Left renal cortex interstitium (tissue), 4 donors: Measurements from ENCODE around the gene SYNGR4. TPM values are rescaled to one million over a fixed set of nuclear protein-coding genes. Genes with fewer than 3 reads are reported as not detected.

ENCODE experiments used
- DNase-seq, 4 donors: peaks; one replicate each; pipeline ENCODE4 v3.0.0-alpha.2; 2013; ENCODE audit warnings: low read depth in 4 of 4, low spot score in 2 of 4, missing footprints in 1 of 4
- polyA plus RNA-seq, 4 donors: library from polyadenylated mRNA; unstranded; fragments of 120-200 nt; gene quantifications; one replicate each; pipeline ENCODE4 v1.2.1, GENCODE V29; 2013; ENCODE audit not compliant: insufficient read length in 4 of 4

Gene SYNGR4
- polyA plus RNA-seq, 4 donors = 0.33 to 0.64 (median 0.60) TPM

- no peak for DNase-seq
Observed at GRCh38 chr19:48424694-48425219, 60.6 kb downstream of the SYNGR4 start.

Other genes starting within 250 kb of the SYNGR4 start
- 10 to 100 TPM; 50.7 to 87.3 (median 68.4) TPM for gene LIG1, start 194.0 kb upstream of the SYNGR4 start, polyA plus RNA-seq
- gene ZSWIM9, start 193.7 kb upstream of the SYNGR4 start, polyA plus RNA-seq = 10 to 100 TPM in 2 of 4 donors, 1 to 10 TPM in 2; 8.9 to 12.2 (median 10.8) TPM
- gene CARD8, start 108.5 kb upstream of the SYNGR4 start, polyA plus RNA-seq = 10 to 100 TPM; 45.5 to 71.5 (median 56.2) TPM
- 1 to 10 TPM; 5.9 to 7.6 (median 7.1) TPM for gene ZNF114, start 94.3 kb upstream of the SYNGR4 start, polyA plus RNA-seq
- 10 to 100 TPM; 64.9 to 82.5 (median 74.9) TPM for gene EMP3, start 38.8 kb upstream of the SYNGR4 start, polyA plus RNA-seq
- gene TMEM143, start 427 bp upstream of the SYNGR4 start, polyA plus RNA-seq = 10 to 100 TPM in 3 of 4 donors, 1 to 10 TPM in 1; 9.2 to 14.6 (median 12.0) TPM
- gene KDELR1, start 27.2 kb downstream of the SYNGR4 start, polyA plus RNA-seq = 100 to 1,000 TPM; 208 to 244 (median 234) TPM
- under 1 TPM; 0.42 to 0.78 (median 0.54) TPM for gene GRIN2D, start 29.3 kb downstream of the SYNGR4 start, polyA plus RNA-seq
- 10 to 100 TPM; 22.9 to 33.0 (median 27.9) TPM for gene GRWD1, start 81.6 kb downstream of the SYNGR4 start, polyA plus RNA-seq
- 1 to 10 TPM in 2 of 4 donors, under 1 TPM in 2; 0.40 to 1.2 (median 0.85) TPM for gene KCNJ14, start 91.2 kb downstream of the SYNGR4 start, polyA plus RNA-seq
- gene CYTH2, start 105.0 kb downstream of the SYNGR4 start, polyA plus RNA-seq = 100 to 1,000 TPM in 1 of 4 donors, 10 to 100 TPM in 3; 75.7 to 107 (median 90.7) TPM
- gene LMTK3, start 147.5 kb downstream of the SYNGR4 start, polyA plus RNA-seq = 1 to 10 TPM; 1.9 to 5.0 (median 3.7) TPM
- gene SULT2B1, start 187.8 kb downstream of the SYNGR4 start, polyA plus RNA-seq = under 1 TPM; 0.25 to 0.39 (median 0.35) TPM
- under 1 TPM in 2 of 4 donors, not detected in 2; 0.11 to 0.26 TPM for gene SPACA4, start 242.4 kb downstream of the SYNGR4 start, polyA plus RNA-seq